H1 (cell line): Measurements from ENCODE around the gene TRAPPC5. TPM values are rescaled to one million over a fixed set of nuclear protein-coding genes. Genes with fewer than 3 reads are reported as not detected.

Experiments used
- CREB1 ChIP-seq: IDR thresholded peaks from 2 replicates; pipeline ENCODE4 v1.6.1; 2012; ENCODE audit warnings: inconsistent platforms
- GABPA ChIP-seq: IDR thresholded peaks from 2 replicates; pipeline ENCODE4 v1.6.1; 2011; ENCODE audit warnings: mild to moderate bottlenecking, low read length, moderate library complexity, borderline replicate concordance; ENCODE audit not compliant: insufficient read depth
- polyA plus RNA-seq, 7 experiments: library from polyadenylated mRNA; depleted of rRNA in 3 of 7; stranded (reverse) in 5 of 7; unstranded in 2 of 7; fragments of >200 nt in 5 of 7; fragments of 200-250 nt in 2 of 7; gene quantifications; 1 replicate in 5 of 7; 2 replicates in 1 of 7; 4 replicates in 1 of 7; pipeline versions ENCODE4 v1.2.1 to v1.2.3, GENCODE V29; 2011 to 2013; ENCODE audit warnings: missing spikeins in 2 of 7, mixed read lengths in 2 of 7
- total RNA-seq: library from RNA; stranded (reverse); fragmentation: NEBNext Ultra II Directional; extraction: Animal tissue kit (Norgen Biotek cat#: 25700); gene quantifications from 2 replicates; pipeline ENCODE4 v1.2.1, GENCODE V29; 2021
- TF ChIP-seq, protein P1 (sequence below): IDR thresholded peaks from 2 replicates; pipeline ENCODE4 v1.6.1; 2012; ENCODE audit warnings: inconsistent platforms
- TF ChIP-seq, protein P2 (sequence below), 3 experiments: IDR thresholded peaks; 1 replicate in 2 of 3; 2 replicates in 1 of 3; pipeline versions ENCODE4 v1.5.1 to v1.6.1; 2011; ENCODE audit warnings: low read length in 3 of 3, mild to moderate bottlenecking in 3 of 3, inconsistent platforms in 2 of 3, low read depth in 1 of 3, moderate library complexity in 1 of 3; ENCODE audit not compliant: insufficient read depth in 1 of 3; ENCODE audit errors: control extremely low read depth in 1 of 3

Gene TRAPPC5
- total and polyA plus RNA-seq, 2 of the 8 experiments (the other 6 are each of a cell fraction or from before 2014, with no cell fraction given): 109 to 120 TPM

DNA sequence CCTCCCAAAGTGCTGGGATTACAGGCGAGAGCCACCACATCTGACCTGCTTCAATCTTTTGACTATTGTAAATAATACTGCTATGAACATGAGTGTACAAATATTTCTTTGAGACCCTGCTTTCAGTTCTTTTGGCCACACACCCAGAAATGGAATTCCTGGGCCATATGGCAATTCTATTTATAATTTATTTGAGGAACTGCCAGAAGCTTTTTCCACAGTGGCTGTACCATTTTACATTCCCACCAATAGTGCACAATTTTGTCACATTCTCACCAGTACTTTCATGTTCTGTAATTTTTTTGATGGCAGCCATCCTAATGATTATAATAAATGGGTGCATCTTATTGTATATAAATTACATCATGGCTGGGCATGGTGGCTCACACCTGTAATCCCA, 35.0 kb downstream of the TRAPPC5 start (continued):
- TF ChIP-seq, protein P1, sequence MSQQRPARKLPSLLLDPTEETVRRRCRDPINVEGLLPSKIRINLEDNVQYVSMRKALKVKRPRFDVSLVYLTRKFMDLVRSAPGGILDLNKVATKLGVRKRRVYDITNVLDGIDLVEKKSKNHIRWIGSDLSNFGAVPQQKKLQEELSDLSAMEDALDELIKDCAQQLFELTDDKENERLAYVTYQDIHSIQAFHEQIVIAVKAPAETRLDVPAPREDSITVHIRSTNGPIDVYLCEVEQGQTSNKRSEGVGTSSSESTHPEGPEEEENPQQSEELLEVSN: no peak
- TF ChIP-seq CREB1 (no peak), GABPA (no peak)
- TF ChIP-seq, protein P2, sequence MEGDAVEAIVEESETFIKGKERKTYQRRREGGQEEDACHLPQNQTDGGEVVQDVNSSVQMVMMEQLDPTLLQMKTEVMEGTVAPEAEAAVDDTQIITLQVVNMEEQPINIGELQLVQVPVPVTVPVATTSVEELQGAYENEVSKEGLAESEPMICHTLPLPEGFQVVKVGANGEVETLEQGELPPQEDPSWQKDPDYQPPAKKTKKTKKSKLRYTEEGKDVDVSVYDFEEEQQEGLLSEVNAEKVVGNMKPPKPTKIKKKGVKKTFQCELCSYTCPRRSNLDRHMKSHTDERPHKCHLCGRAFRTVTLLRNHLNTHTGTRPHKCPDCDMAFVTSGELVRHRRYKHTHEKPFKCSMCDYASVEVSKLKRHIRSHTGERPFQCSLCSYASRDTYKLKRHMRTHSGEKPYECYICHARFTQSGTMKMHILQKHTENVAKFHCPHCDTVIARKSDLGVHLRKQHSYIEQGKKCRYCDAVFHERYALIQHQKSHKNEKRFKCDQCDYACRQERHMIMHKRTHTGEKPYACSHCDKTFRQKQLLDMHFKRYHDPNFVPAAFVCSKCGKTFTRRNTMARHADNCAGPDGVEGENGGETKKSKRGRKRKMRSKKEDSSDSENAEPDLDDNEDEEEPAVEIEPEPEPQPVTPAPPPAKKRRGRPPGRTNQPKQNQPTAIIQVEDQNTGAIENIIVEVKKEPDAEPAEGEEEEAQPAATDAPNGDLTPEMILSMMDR (IDR thresholded peaks at IDR 0.05; ENCODE audit: control extremely low read depth in 1 of 3, insufficient read depth in 1 of 3, low read depth in 1 of 3, low read length in 3 of 3): no peak
